Esophagus muscularis mucosa (tissue), 4 donors: ENCODE results near the gene SEMA5A. TPM values are rescaled to one million over a fixed set of nuclear protein-coding genes. Genes with fewer than 3 reads are reported as not detected.
A peak's percentile ranks its signal among the peaks of the same experiment; 100 is the strongest.

Source experiments
- DNase-seq: peaks from one replicate; pipeline ENCODE4 v3.0.0-alpha.2; 2017; ENCODE audit errors: extremely low spot score
- H3K27ac ChIP-seq, 4 donors: fragments of 200-600 bp; sonication (generic); replicated peaks in 1 of 4; 1 replicate in 3 of 4; 2 replicates in 1 of 4; pipeline ENCODE4 v1.5.1; 2016 to 2019; ENCODE audit warnings: mild to moderate bottlenecking in 1 of 4
- H3K27me3 ChIP-seq, 4 donors: fragments of 200-600 bp; sonication (generic); one replicate each; pipeline versions ENCODE4 v1.5.1 to v1.6.0; 2016 to 2019
- H3K36me3 ChIP-seq, 4 donors: fragments of 200-600 bp; sonication (generic); one replicate each; pipeline ENCODE4 v1.5.1; 2016 to 2019
- H3K4me1 ChIP-seq, 4 donors: fragments of 200-600 bp; sonication (generic); one replicate each; pipeline ENCODE4 v1.5.1; 2016 to 2019
- H3K4me3 ChIP-seq, 4 donors: fragments of 200-600 bp; sonication (generic); 1 replicate in 2 of 4; 2 replicates in 2 of 4; pipeline ENCODE4 v1.5.1; 2016 to 2019; ENCODE audit warnings: mild to moderate bottlenecking in 4 of 4, moderate library complexity in 1 of 4
- H3K9me3 ChIP-seq, 4 donors: fragments of 200-600 bp; sonication (generic); 1 replicate in 3 of 4; 2 replicates in 1 of 4; pipeline ENCODE4 v1.5.1; 2016 to 2019
- EP300 ChIP-seq: sonication (generic); formaldehyde crosslinking; IDR thresholded peaks from one replicate; pipeline ENCODE4 v1.6.1; 2017; ENCODE audit warnings: antibody characterized with exemption
- POLR2A ChIP-seq: fragments of 450-650 bp; IDR thresholded peaks from one replicate; pipeline ENCODE4 v1.6.1; 2017; ENCODE audit warnings: antibody characterized with exemption, moderate library complexity, mild to moderate bottlenecking, low read depth
- POLR2AphosphoS5 ChIP-seq, 2 donors: sonication (generic); formaldehyde crosslinking; IDR thresholded peaks; one replicate each; pipeline ENCODE4 v1.6.1; 2017; ENCODE audit warnings: antibody characterized with exemption in 2 of 2
- WGBS: methylation state at CpG from one replicate; pipeline ENCODE4 v1.1.5; 2018; 5-methylcytosine and 5-hydroxymethylcytosine counted together
- intact Hi-C: fragments of 100-400 bp; cut with DNase I; formaldehyde crosslinking; loops from one replicate; pipeline ENCODE4 v1.15.1; 2023
- total RNA-seq, 4 donors: library from RNA; depleted of rRNA; stranded (reverse); fragments of >200 nt; gene quantifications; one replicate each; pipeline versions ENCODE4 v1.1.0 to v1.2.1, GENCODE V29; 2016
- TF ChIP-seq, protein P1 (sequence below), 3 experiments: fragments of 200-600 bp in 2 of 3; fragments of 450-650 bp in 1 of 3; sonication (generic) in 2 of 3; IDR thresholded peaks; one replicate each; pipeline ENCODE4 v1.5.1; 2017 to 2019; ENCODE audit warnings: antibody characterized with exemption in 3 of 3, mild to moderate bottlenecking in 2 of 3, moderate library complexity in 1 of 3

SEMA5A gene
- total RNA-seq, 4 donors from 2014 or later, result 2.1 to 5.6 (median 3.5) TPM

DNA sequence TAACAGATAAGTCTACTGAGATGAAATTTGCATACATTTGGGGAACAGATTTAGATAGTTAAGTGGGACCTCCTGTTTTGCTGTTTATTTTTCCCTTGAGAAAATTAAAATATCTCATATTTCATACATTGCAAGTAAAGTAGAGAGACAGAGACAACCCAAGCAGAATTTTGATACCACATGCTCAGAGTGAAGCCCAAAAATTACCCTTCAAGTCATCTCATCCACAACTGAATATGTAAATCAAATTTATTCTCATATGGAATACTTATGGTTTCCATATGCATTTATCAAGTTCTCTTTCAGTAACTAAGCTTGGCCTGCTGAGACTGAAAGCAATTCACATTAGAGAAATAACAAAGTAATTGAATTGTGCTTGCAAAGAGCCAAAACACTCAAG, 474.4 kb downstream of the SEMA5A start:
- Histone ChIP-seq H3K27ac (no peak overlapping the region), H3K9me3 (peaks cover 0 to 3% (median 0%) of the 10 kb centered on the region in 4 donors), H3K4me3 (no peak overlapping the region), H3K27me3 (no peaks in the 10 kb centered on the region), H3K36me3 (no peaks in the 10 kb centered on the region), H3K4me1 (no peaks in the 10 kb centered on the region)
- TF ChIP-seq, protein P1, sequence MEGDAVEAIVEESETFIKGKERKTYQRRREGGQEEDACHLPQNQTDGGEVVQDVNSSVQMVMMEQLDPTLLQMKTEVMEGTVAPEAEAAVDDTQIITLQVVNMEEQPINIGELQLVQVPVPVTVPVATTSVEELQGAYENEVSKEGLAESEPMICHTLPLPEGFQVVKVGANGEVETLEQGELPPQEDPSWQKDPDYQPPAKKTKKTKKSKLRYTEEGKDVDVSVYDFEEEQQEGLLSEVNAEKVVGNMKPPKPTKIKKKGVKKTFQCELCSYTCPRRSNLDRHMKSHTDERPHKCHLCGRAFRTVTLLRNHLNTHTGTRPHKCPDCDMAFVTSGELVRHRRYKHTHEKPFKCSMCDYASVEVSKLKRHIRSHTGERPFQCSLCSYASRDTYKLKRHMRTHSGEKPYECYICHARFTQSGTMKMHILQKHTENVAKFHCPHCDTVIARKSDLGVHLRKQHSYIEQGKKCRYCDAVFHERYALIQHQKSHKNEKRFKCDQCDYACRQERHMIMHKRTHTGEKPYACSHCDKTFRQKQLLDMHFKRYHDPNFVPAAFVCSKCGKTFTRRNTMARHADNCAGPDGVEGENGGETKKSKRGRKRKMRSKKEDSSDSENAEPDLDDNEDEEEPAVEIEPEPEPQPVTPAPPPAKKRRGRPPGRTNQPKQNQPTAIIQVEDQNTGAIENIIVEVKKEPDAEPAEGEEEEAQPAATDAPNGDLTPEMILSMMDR (IDR thresholded peaks at IDR 0.05), result no peak
- no peak for DNase-seq
- intact Hi-C loops, result no loop called here

DNA sequence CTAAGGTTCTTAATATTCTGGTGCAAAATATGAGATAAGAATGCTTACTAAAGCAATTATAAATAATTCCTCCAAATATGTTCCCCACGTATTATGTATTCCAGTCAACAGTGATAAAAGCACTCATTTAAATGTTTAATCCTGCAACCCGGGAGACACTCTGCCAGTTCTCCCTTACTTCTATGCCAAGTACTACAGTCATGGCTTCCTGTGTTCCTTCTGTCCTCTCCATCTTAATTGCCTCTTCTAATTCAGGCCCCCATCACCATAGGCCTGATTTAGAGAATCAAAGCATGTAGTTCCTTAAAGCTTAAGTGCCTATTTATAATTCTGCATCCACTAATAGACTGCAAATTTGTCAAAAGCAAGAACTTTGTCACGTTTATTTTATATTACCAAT, 474.8 kb downstream of the SEMA5A start:
- H3K9me3 ChIP-seq, result peaks cover 0 to 3% (median 0%) of the 10 kb centered on the region in 4 donors
- no peak for TF ChIP-seq POLR2AphosphoS5 (IDR thresholded peaks at IDR 0.05)
- no peak for TF ChIP-seq POLR2A
- TF ChIP-seq, protein P1 (IDR thresholded peaks at IDR 0.05), result no peak
- TF ChIP-seq EP300, result no peak
- H3K36me3 ChIP-seq, result no peaks in the 10 kb centered on the region
- H3K4me3 ChIP-seq, result no peak overlapping the region
- H3K27ac ChIP-seq, result no peak overlapping the region
- 63% methylated on average over 3 of the region's 3 CpGs for WGBS
- intact Hi-C loops, result no loop called here
- H3K4me1 ChIP-seq, result no peaks in the 10 kb centered on the region
- no peaks in the 10 kb centered on the region for H3K27me3 ChIP-seq
- DNase-seq, result no peak

DNA sequence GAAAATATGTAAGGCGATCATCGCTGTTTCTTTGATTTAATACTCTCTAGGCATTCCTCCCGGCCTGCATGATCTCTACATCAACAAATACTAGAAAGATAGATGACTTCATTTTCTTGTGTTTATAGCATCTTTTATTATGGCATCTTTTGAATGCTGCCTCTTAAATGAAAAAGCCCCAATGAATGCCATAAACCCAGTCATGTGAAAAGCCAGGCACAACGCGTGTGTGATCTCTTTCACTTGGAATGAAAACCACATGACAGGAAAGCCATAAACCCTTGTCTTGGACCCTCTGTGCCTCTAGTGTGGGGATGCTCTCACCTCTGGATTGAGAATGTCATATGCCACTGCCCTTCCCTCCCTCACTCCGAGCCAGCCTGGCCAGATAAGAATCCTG, 476.2 kb downstream of the SEMA5A start:
- H3K27ac ChIP-seq, result no peak overlapping the region

DNA sequence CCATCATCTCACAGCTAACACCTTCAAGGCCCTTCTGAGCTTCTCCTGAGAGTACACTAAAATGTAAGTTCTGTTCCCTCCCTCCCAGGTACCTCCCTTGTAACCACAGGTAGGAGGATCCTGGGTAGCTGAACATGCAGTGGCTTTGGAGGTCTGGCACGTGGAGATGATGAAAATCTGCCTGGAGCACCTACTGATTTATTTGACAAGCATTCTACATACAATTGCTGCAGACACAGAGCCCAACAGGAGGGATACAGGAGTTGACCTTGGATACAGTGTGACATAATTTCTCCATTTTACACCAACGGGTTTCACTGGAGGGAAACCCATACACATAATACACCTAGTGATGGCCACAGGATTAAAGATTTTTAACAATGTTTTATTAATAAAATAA, 478.7 kb downstream of the SEMA5A start:
- no peaks in the 10 kb centered on the region for H3K4me1 ChIP-seq
- H3K4me3 ChIP-seq, result no peak overlapping the region
- H3K36me3 ChIP-seq, result peaks cover 0 to 19% (median 0%) of the 10 kb centered on the region in 4 donors
- intact Hi-C loops, result no loop called here
- no peaks in the 10 kb centered on the region for H3K27me3 ChIP-seq
- no peak overlapping the region for H3K27ac ChIP-seq
- DNase-seq, result peak; percentile 74
- WGBS, result 75% methylated on average over 2 of the region's 2 CpGs
- H3K9me3 ChIP-seq, result peaks cover 0 to 4% (median 0%) of the 10 kb centered on the region in 4 donors
- TF ChIP-seq POLR2A, result no peak
- TF ChIP-seq POLR2AphosphoS5 (IDR thresholded peaks at IDR 0.05), result no peak

More for the DNA sequence above, 476.2 kb downstream of the SEMA5A start:
- peak; percentile 62 for DNase-seq
- H3K9me3 ChIP-seq, result peaks cover 0 to 3% (median 0%) of the 10 kb centered on the region in 4 donors
- H3K4me1 ChIP-seq, result no peaks in the 10 kb centered on the region
- TF ChIP-seq EP300 (no peak), POLR2AphosphoS5 (IDR thresholded peaks at IDR 0.05) (no peak), POLR2A (no peak)
- TF ChIP-seq, protein P1 (IDR thresholded peaks at IDR 0.05), result no peak
- no peak overlapping the region for H3K4me3 ChIP-seq
- intact Hi-C loops, result no loop called here
- no peaks in the 10 kb centered on the region for H3K27me3 ChIP-seq
- WGBS, result 80% methylated on average over 6 of the region's 6 CpGs
- H3K36me3 ChIP-seq, result peaks cover 0 to 11% (median 0%) of the 10 kb centered on the region in 4 donors

DNA sequence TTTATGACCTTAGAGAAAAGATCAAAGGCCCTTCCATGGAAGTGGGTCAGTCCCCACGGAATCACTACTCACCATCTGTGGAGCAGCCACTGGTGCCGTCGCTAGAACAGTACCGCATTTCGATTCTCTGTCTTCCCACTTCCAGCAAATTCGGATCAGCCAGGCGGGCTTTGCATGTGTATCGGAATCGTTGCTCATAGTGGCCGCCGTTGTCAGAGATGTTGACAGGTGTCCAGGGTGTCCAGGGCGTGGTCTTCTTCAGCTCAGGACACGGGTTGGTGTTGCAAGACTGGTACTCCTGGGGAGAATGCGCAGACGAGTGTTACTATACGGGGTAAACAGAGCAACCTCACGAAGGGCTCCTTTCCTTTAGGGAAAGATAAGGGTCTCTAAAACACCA, 479.5 kb downstream of the SEMA5A start:
- WGBS, result 93% methylated on average over 11 of the region's 17 CpGs
- TF ChIP-seq, protein P1 (IDR thresholded peaks at IDR 0.05), result no peak
- TF ChIP-seq POLR2A, result no peak
- TF ChIP-seq EP300, result no peak
- TF ChIP-seq POLR2AphosphoS5 (IDR thresholded peaks at IDR 0.05), result no peak
- intact Hi-C loops, result no loop called here
- Histone ChIP-seq H3K27me3 (no peaks in the 10 kb centered on the region), H3K36me3 (peaks cover 0 to 28% (median 0%) of the 10 kb centered on the region in 4 donors), H3K27ac (no peak overlapping the region), H3K4me3 (no peak overlapping the region), H3K9me3 (peaks cover 0 to 4% (median 0%) of the 10 kb centered on the region in 4 donors), H3K4me1 (no peaks in the 10 kb centered on the region)
- peak; percentile 78 for DNase-seq
